ENCODE results near the gene CTDSPL. TPM values are rescaled to one million over a fixed set of nuclear protein-coding genes. Genes with fewer than 3 reads are reported as not detected.
"Not testable (repeated sequence)": the region's sequence is repeated elsewhere in the genome, so short reads cannot be mapped to it uniquely, and the experiment has no call there.

Gene CTDSPL
- 10 to 100 TPM; 59.3 to 60.3 TPM for total RNA-seq

GRCh38 chr3:37861620-37862041 is at the start of gene CTDSPL:
Gene CTDSPL (plus strand): TSS chr3:37861880. CDS start chr3:37862200, 320 bp downstream.
- H3K36me3 ChIP-seq = no peaks in the 10 kb centered on the region
- H3K4me3 ChIP-seq = peak within 1 kb of the TSS; percentile 60 to 74
- peak within 1 kb of the TSS; percentile 82 to 86 for H3K27ac ChIP-seq
- H3K9me3 ChIP-seq = no peaks in the 10 kb centered on the region
- intact Hi-C loops (cut with DNase I) = no loop called here
- 0% methylated on average over 11 of the region's 57 CpGs for WGBS
- no peaks in the 10 kb centered on the region for H3K4me1 ChIP-seq (replicated peaks)
- TF ChIP-seq POLR2AphosphoS5 (IDR thresholded peaks at IDR 0.05) (no peak), POLR2A (IDR thresholded peaks at IDR 0.05) (no peak), CTCF (IDR thresholded peaks at IDR 0.05) (no peak)
- no peak for DNase-seq (ENCODE audit: low spot score)
- H3K27me3 ChIP-seq (replicated peaks; ENCODE audit: insufficient read depth) = no peaks in the 10 kb centered on the region

- WGBS = 54% methylated on average over 4 of the region's 4 CpGs
- TF ChIP-seq POLR2A (IDR thresholded peaks at IDR 0.05) = no peak
- no peak for TF ChIP-seq CTCF (IDR thresholded peaks at IDR 0.05)
- TF ChIP-seq POLR2AphosphoS5 (IDR thresholded peaks at IDR 0.05) = no peak
- Histone ChIP-seq H3K4me1 (replicated peaks) (peaks cover 2% of the 10 kb centered on the region), H3K27me3 (replicated peaks; ENCODE audit: insufficient read depth) (no peaks in the 10 kb centered on the region), H3K36me3 (no peaks in the 10 kb centered on the region), H3K9me3 (no peaks in the 10 kb centered on the region), H3K4me3 (no peak overlapping the region), H3K27ac (peak overlapping the region in 1 of 2 donors; percentile 39)
- intact Hi-C loops (cut with DNase I) = no loop called here
- DNase-seq (ENCODE audit: low spot score) = no peak
These were observed 49.2 kb upstream of the CTDSPL start for GRCh38 chr3:37812499-37812896.

GRCh38 chr3:37813403-37813802 is 48.3 kb upstream of the CTDSPL start:
- intact Hi-C loops (cut with DNase I) = no loop called here
- no peak for DNase-seq (ENCODE audit: low spot score)
- Histone ChIP-seq H3K36me3 (no peaks in the 10 kb centered on the region), H3K9me3 (no peaks in the 10 kb centered on the region), H3K27ac (no peak overlapping the region), H3K4me3 (no peak overlapping the region), H3K27me3 (replicated peaks; ENCODE audit: insufficient read depth) (no peaks in the 10 kb centered on the region), H3K4me1 (replicated peaks) (peaks cover 2% of the 10 kb centered on the region)
- TF ChIP-seq CTCF (IDR thresholded peaks at IDR 0.05) = no peak
- TF ChIP-seq POLR2AphosphoS5 (IDR thresholded peaks at IDR 0.05) = no peak
- WGBS = 48% methylated on average over 1 of the region's 1 CpG

- 64% methylated on average over 2 of the region's 2 CpGs for WGBS
- DNase-seq (ENCODE audit: low spot score) = no peak
- intact Hi-C loops (cut with DNase I) = no loop called here
- TF ChIP-seq CTCF (IDR thresholded peaks at IDR 0.05) = peak in 2 of 4 experiments; percentile 15 to 20
- TF ChIP-seq POLR2AphosphoS5 (IDR thresholded peaks at IDR 0.05) = no peak
- TF ChIP-seq POLR2A (IDR thresholded peaks at IDR 0.05) = no peak
- Histone ChIP-seq H3K4me1 (replicated peaks) (peaks cover 2% of the 10 kb centered on the region), H3K9me3 (no peaks in the 10 kb centered on the region), H3K4me3 (no peak overlapping the region), H3K27me3 (replicated peaks; ENCODE audit: insufficient read depth) (no peaks in the 10 kb centered on the region), H3K36me3 (no peaks in the 10 kb centered on the region), H3K27ac (no peak overlapping the region)
These were observed 47.1 kb upstream of the CTDSPL start for GRCh38 chr3:37814547-37814946.

GRCh38 chr3:37815156-37815555 is 46.5 kb upstream of the CTDSPL start:
- DNase-seq (ENCODE audit: low spot score); H3K4me3 ChIP-seq; H3K9me3 ChIP-seq; H3K27ac ChIP-seq; H3K4me1 ChIP-seq (replicated peaks); H3K27me3 ChIP-seq (replicated peaks; ENCODE audit: insufficient read depth); H3K36me3 ChIP-seq; intact Hi-C loops (cut with DNase I): not testable (repeated sequence)
- 98% methylated on average over 9 of the region's 9 CpGs for WGBS

Measured in prostate gland (tissue), 2 donors.